IMR-90 (cell line): ENCODE data around the gene FAM163B. TPM values are rescaled to one million over a fixed set of nuclear protein-coding genes. Genes with fewer than 3 reads are reported as not detected.

Experiments used
- ATAC-seq: fragments of 200-7000 bp; cut with Tn5 transposase; 2 replicates; pipeline ENCODE4 v1.9.1; 2020; ENCODE audit warnings: low read depth, mild to moderate bottlenecking, moderate library complexity
- BruUV-seq: library from RNA; stranded (reverse); fragments of 400-500 nt; replicated peaks from 2 replicates; lab custom pipeline; 2021; lab: Mats Ljungman, UMichigan
- CTCF ChIA-PET: fragments of 300-600 bp; formaldehyde crosslinking; extraction: SDS; loops from one replicate; lab custom pipeline; 2021; ENCODE audit warnings: antibody characterized with exemption; lab: Yijun Ruan, JAX
- POLR2A ChIA-PET: fragments of 300-600 bp; sonication (Branson Sonifier 250); formaldehyde crosslinking; loops from one replicate; lab custom pipeline; 2022; ENCODE audit warnings: antibody characterized with exemption; ENCODE audit not compliant: unreplicated experiment; lab: Charles Lee
- DNase-seq: peaks from one replicate; pipeline ENCODE4 v3.0.0; 2013
- H2AFZ ChIP-seq: replicated peaks from 2 replicates; pipeline ENCODE3; 2013; ENCODE audit warnings: low read length, mild to moderate bottlenecking; ENCODE audit not compliant: poor library complexity
- H2AK5ac ChIP-seq: 2 replicates; pipeline ENCODE4 v1.6.1; 2013; ENCODE audit warnings: low read depth, low read length, inconsistent platforms
- H2AK9ac ChIP-seq: replicated peaks from 2 replicates; pipeline ENCODE3; 2013; ENCODE audit warnings: mild to moderate bottlenecking, low read depth, low read length, moderate library complexity; ENCODE audit not compliant: poor library complexity
- H2BK120ac ChIP-seq: 2 replicates; pipeline ENCODE4 v1.6.1; 2013; ENCODE audit warnings: low read depth, low read length, inconsistent platforms
- H2BK15ac ChIP-seq: 3 replicates; pipeline ENCODE4 v1.6.1; 2013; ENCODE audit warnings: low read depth, low read length, inconsistent platforms
- H2BK20ac ChIP-seq: 2 replicates; pipeline ENCODE4 v1.6.1; 2013; ENCODE audit warnings: low read depth, mild to moderate bottlenecking, inconsistent platforms, low read length, moderate library complexity
- H2BK5ac ChIP-seq: 2 replicates; pipeline ENCODE4 v1.6.1; 2013; ENCODE audit warnings: mild to moderate bottlenecking, low read depth, low read length, inconsistent platforms; ENCODE audit not compliant: poor library complexity, severe bottlenecking
- H3K14ac ChIP-seq: replicated peaks from 2 replicates; pipeline ENCODE4 v1.6.1; 2013; ENCODE audit warnings: low read depth, low read length, inconsistent platforms
- H3K18ac ChIP-seq: 2 replicates; pipeline ENCODE4 v1.6.1; 2013; ENCODE audit warnings: low read depth, low read length, control low read depth
- H3K23ac ChIP-seq: 2 replicates; pipeline ENCODE4 v1.6.1; 2013; ENCODE audit warnings: low read depth, low read length, inconsistent platforms
- H3K27ac ChIP-seq: 2 replicates; pipeline ENCODE4 v1.5.1; 2013; ENCODE audit warnings: mild to moderate bottlenecking, control low read depth, low read length; ENCODE audit not compliant: insufficient read depth
- H3K27me3 ChIP-seq: 2 replicates; pipeline ENCODE4 v1.6.1; 2013; ENCODE audit warnings: low read length; ENCODE audit not compliant: control insufficient read depth, insufficient read depth
- H3K36me3 ChIP-seq: 2 replicates; pipeline ENCODE4 v1.6.1; 2013; ENCODE audit warnings: low read length, mixed read lengths; ENCODE audit not compliant: control insufficient read depth, insufficient read depth
- H3K4ac ChIP-seq: 2 replicates; pipeline ENCODE4 v1.6.1; 2013; ENCODE audit warnings: low read depth, low read length, inconsistent platforms
- H3K4me1 ChIP-seq: 2 replicates; pipeline ENCODE4 v1.6.1; 2013; ENCODE audit warnings: low read length, mixed read lengths; ENCODE audit not compliant: control insufficient read depth, insufficient read depth
- H3K4me2 ChIP-seq: 2 replicates; pipeline ENCODE4 v1.6.1; 2013; ENCODE audit warnings: low read depth, mild to moderate bottlenecking, control low read depth, low read length, moderate library complexity
- H3K4me3 ChIP-seq: 2 replicates; pipeline ENCODE4 v1.5.1; 2013; ENCODE audit warnings: low read depth, mild to moderate bottlenecking, control low read depth, low read length, moderate library complexity; ENCODE audit not compliant: insufficient read depth
- H3K56ac ChIP-seq: 2 replicates; pipeline ENCODE4 v1.6.1; 2013; ENCODE audit warnings: low read length, inconsistent platforms; ENCODE audit not compliant: insufficient read depth; ENCODE audit errors: extremely low read depth
- H3K79me1 ChIP-seq, 2 experiments: 2 replicates each; pipeline ENCODE4 v1.6.1; 2013; ENCODE audit warnings: low read length in 2 of 2, inconsistent platforms in 1 of 2, low read depth in 1 of 2
- H3K9ac ChIP-seq: 2 replicates; pipeline ENCODE4 v1.6.1; 2013; ENCODE audit warnings: low read depth, low read length, control low read depth
- H3K9me1 ChIP-seq: 2 replicates; pipeline ENCODE4 v1.6.1; 2013; ENCODE audit warnings: low read length, inconsistent platforms; ENCODE audit not compliant: insufficient read depth
- H3K9me3 ChIP-seq: 2 replicates; pipeline ENCODE4 v1.6.1; 2013; ENCODE audit warnings: low read length; ENCODE audit not compliant: control insufficient read depth, insufficient read depth
- H4K20me1 ChIP-seq: 2 replicates; pipeline ENCODE4 v1.6.1; 2013; ENCODE audit warnings: low read length, inconsistent platforms; ENCODE audit not compliant: insufficient read depth
- H4K5ac ChIP-seq: 2 replicates; pipeline ENCODE4 v1.6.1; 2013; ENCODE audit warnings: mild to moderate bottlenecking, low read depth, low read length, control low read depth
- H4K8ac ChIP-seq, 2 experiments: 2 replicates each; pipeline ENCODE4 v1.6.1; 2013; ENCODE audit warnings: low read depth in 2 of 2, low read length in 2 of 2, control low read depth in 1 of 2, inconsistent platforms in 1 of 2
- H4K91ac ChIP-seq: 2 replicates; pipeline ENCODE4 v1.6.1; 2013; ENCODE audit warnings: low read depth, low read length, inconsistent platforms; ENCODE audit not compliant: insufficient read depth
- BHLHE40 ChIP-seq: fragments of 150-350 bp; IDR thresholded peaks from 2 replicates; pipeline ENCODE4 v1.6.1; 2016; ENCODE audit warnings: mild to moderate bottlenecking, low read depth, low read length
- MAZ ChIP-seq: IDR thresholded peaks from 2 replicates; pipeline ENCODE4 v1.6.1; 2012; ENCODE audit warnings: low read depth, mild to moderate bottlenecking, low read length, improper control_type of control experiment, moderate library complexity, borderline replicate concordance
- RAD21 ChIP-seq: IDR thresholded peaks from 2 replicates; pipeline ENCODE4 v1.6.1; 2012; ENCODE audit warnings: low read length, improper control_type of control experiment
- RCOR1 ChIP-seq: IDR thresholded peaks from 2 replicates; pipeline ENCODE4 v1.6.1; 2012; ENCODE audit warnings: mild to moderate bottlenecking, low read length, improper control_type of control experiment; ENCODE audit not compliant: insufficient replicate concordance
- WGBS, 2 experiments: methylation state at CpG; one replicate each; pipeline versions ENCODE4 v1.1.5 to v1.1.7; 2013; ENCODE audit warnings: missing lambda C conversion rate in 2 of 2; ENCODE audit not compliant: insufficient read length in 1 of 2; ENCODE audit errors: extremely low coverage in 2 of 2; 5-methylcytosine and 5-hydroxymethylcytosine counted together
- dilution Hi-C: fragments of 300-500 bp; cut with HindIII; formaldehyde crosslinking; loops from one replicate; pipeline ENCODE4 v1.14.3; 2018; ENCODE audit warnings: low sequenced_read_pairs; ENCODE audit not compliant: unreplicated experiment
- in situ Hi-C: fragments of 300-500 bp; cut with MboI; formaldehyde crosslinking; loops from 3 replicates; pipeline ENCODE4 v1.14.3; 2019; ENCODE audit warnings: low sequenced_read_pairs, inconsistent platforms, mixed read lengths
- intact Hi-C: fragments of 100-400 bp; cut with micrococcal nuclease; formaldehyde crosslinking; loops from 2 replicates; pipeline ENCODE4 v1.10.0; 2022
- polyA plus RNA-seq, 3 experiments: library from polyadenylated mRNA; depleted of rRNA; stranded (reverse); fragments of >200 nt; gene quantifications; 2 replicates each; pipeline ENCODE4 v1.2.3, GENCODE V29; 2012; ENCODE audit warnings: low replicate concordance in 1 of 3
- total RNA-seq: library from RNA; depleted of rRNA; stranded (reverse); fragments of >200 nt; gene quantifications from 2 replicates; pipeline ENCODE4 v1.2.3, GENCODE V29; 2012

Gene FAM163B
- total and polyA plus RNA-seq, 2 of the 4 experiments (the other 2 are of a cell fraction), result not detected

- H4K91ac ChIP-seq, result no peak overlapping the region
- no peaks in the 10 kb centered on the region for H3K9me1 ChIP-seq
- ChIA-PET CTCF (no interaction called here), POLR2A (interaction anchor here (0.7 kb wide), 1 partner anchor 1761 kb away, joined by 3 read pairs; no protein-coding TSS in a partner anchor)
- H3K56ac ChIP-seq, result no peak overlapping the region
- no peak overlapping the region for H3K9ac ChIP-seq
- intact Hi-C loops (no loop called here), in situ Hi-C loops (no loop called here), dilution Hi-C loops (no loop called here)
- BruUV-seq, result no TSS peak
- H2AK9ac ChIP-seq, result no peak overlapping the region
- no peak overlapping the region for H3K23ac ChIP-seq
- no peaks in the 10 kb centered on the region for H3K4me1 ChIP-seq
- H2BK15ac ChIP-seq, result no peak overlapping the region
- TF ChIP-seq RCOR1, result no peak
- no peak for TF ChIP-seq RAD21
- no peak for TF ChIP-seq BHLHE40
- no peak for TF ChIP-seq MAZ
- H4K20me1 ChIP-seq, result no peaks in the 10 kb centered on the region
- H2BK120ac ChIP-seq, result no peak overlapping the region
- H3K27me3 ChIP-seq, result peaks cover 51% of the 10 kb centered on the region
- no peaks in the 10 kb centered on the region for H3K9me3 ChIP-seq
- DNase-seq, result no peak
- H4K8ac ChIP-seq, result no peak overlapping the region
- H3K18ac ChIP-seq, result no peak overlapping the region
- no peak overlapping the region for H2BK20ac ChIP-seq
- no peak overlapping the region for H4K5ac ChIP-seq
- H2BK5ac ChIP-seq, result no peak overlapping the region
- ATAC-seq, result no peak
- no peaks in the 10 kb centered on the region for H3K79me1 ChIP-seq
- H3K36me3 ChIP-seq, result no peaks in the 10 kb centered on the region
- H3K27ac ChIP-seq, result no peak overlapping the region
- no peak overlapping the region for H3K14ac ChIP-seq
- no peak overlapping the region for H2AK5ac ChIP-seq
- no peak overlapping the region for H3K4me2 ChIP-seq
- H2AFZ ChIP-seq, result no peak overlapping the region
- 61% methylated on average over 4 of the region's 13 CpGs; no CpG with 5 or more reads in 1 of the 2 experiments for WGBS, 2 experiments
- H3K4ac ChIP-seq, result no peak overlapping the region
- H3K4me3 ChIP-seq, result no peak overlapping the region
These were observed 67.2 kb downstream of the FAM163B start for GRCh38 chr9:133542002-133542401.
